IMR-90 (cell line): ENCODE results near the gene VPS37B. TPM values are rescaled to one million over a fixed set of nuclear protein-coding genes. Genes with fewer than 3 reads are reported as not detected.

ENCODE experiments used
- ATAC-seq: fragments of 200-7000 bp; cut with Tn5 transposase; 2 replicates; pipeline ENCODE4 v1.9.1; 2020; ENCODE audit warnings: low read depth, mild to moderate bottlenecking, moderate library complexity
- BruUV-seq: library from RNA; stranded (reverse); fragments of 400-500 nt; replicated peaks from 2 replicates; lab custom pipeline; 2021; lab: Mats Ljungman, UMichigan
- CTCF ChIA-PET: fragments of 300-600 bp; formaldehyde crosslinking; extraction: SDS; loops from one replicate; lab custom pipeline; 2021; ENCODE audit warnings: antibody characterized with exemption; lab: Yijun Ruan, JAX
- POLR2A ChIA-PET: fragments of 300-600 bp; sonication (Branson Sonifier 250); formaldehyde crosslinking; loops from one replicate; lab custom pipeline; 2022; ENCODE audit warnings: antibody characterized with exemption; ENCODE audit not compliant: unreplicated experiment; lab: Charles Lee
- DNase-seq: peaks from one replicate; pipeline ENCODE4 v3.0.0; 2013
- H2AFZ ChIP-seq: replicated peaks from 2 replicates; pipeline ENCODE3; 2013; ENCODE audit warnings: low read length, mild to moderate bottlenecking; ENCODE audit not compliant: poor library complexity
- H2AK5ac ChIP-seq: 2 replicates; pipeline ENCODE4 v1.6.1; 2013; ENCODE audit warnings: low read depth, low read length, inconsistent platforms
- H2AK9ac ChIP-seq: replicated peaks from 2 replicates; pipeline ENCODE3; 2013; ENCODE audit warnings: mild to moderate bottlenecking, low read depth, low read length, moderate library complexity; ENCODE audit not compliant: poor library complexity
- H2BK120ac ChIP-seq: 2 replicates; pipeline ENCODE4 v1.6.1; 2013; ENCODE audit warnings: low read depth, low read length, inconsistent platforms
- H2BK15ac ChIP-seq: 3 replicates; pipeline ENCODE4 v1.6.1; 2013; ENCODE audit warnings: low read depth, low read length, inconsistent platforms
- H2BK20ac ChIP-seq: 2 replicates; pipeline ENCODE4 v1.6.1; 2013; ENCODE audit warnings: low read depth, mild to moderate bottlenecking, inconsistent platforms, low read length, moderate library complexity
- H2BK5ac ChIP-seq: 2 replicates; pipeline ENCODE4 v1.6.1; 2013; ENCODE audit warnings: mild to moderate bottlenecking, low read depth, low read length, inconsistent platforms; ENCODE audit not compliant: poor library complexity, severe bottlenecking
- H3K14ac ChIP-seq: replicated peaks from 2 replicates; pipeline ENCODE4 v1.6.1; 2013; ENCODE audit warnings: low read depth, low read length, inconsistent platforms
- H3K18ac ChIP-seq: 2 replicates; pipeline ENCODE4 v1.6.1; 2013; ENCODE audit warnings: low read depth, low read length, control low read depth
- H3K23ac ChIP-seq: 2 replicates; pipeline ENCODE4 v1.6.1; 2013; ENCODE audit warnings: low read depth, low read length, inconsistent platforms
- H3K27ac ChIP-seq: 2 replicates; pipeline ENCODE4 v1.5.1; 2013; ENCODE audit warnings: mild to moderate bottlenecking, control low read depth, low read length; ENCODE audit not compliant: insufficient read depth
- H3K27me3 ChIP-seq: 2 replicates; pipeline ENCODE4 v1.6.1; 2013; ENCODE audit warnings: low read length; ENCODE audit not compliant: control insufficient read depth, insufficient read depth
- H3K36me3 ChIP-seq: 2 replicates; pipeline ENCODE4 v1.6.1; 2013; ENCODE audit warnings: low read length, mixed read lengths; ENCODE audit not compliant: control insufficient read depth, insufficient read depth
- H3K4ac ChIP-seq: 2 replicates; pipeline ENCODE4 v1.6.1; 2013; ENCODE audit warnings: low read depth, low read length, inconsistent platforms
- H3K4me1 ChIP-seq: 2 replicates; pipeline ENCODE4 v1.6.1; 2013; ENCODE audit warnings: low read length, mixed read lengths; ENCODE audit not compliant: control insufficient read depth, insufficient read depth
- H3K4me2 ChIP-seq: 2 replicates; pipeline ENCODE4 v1.6.1; 2013; ENCODE audit warnings: low read depth, mild to moderate bottlenecking, control low read depth, low read length, moderate library complexity
- H3K4me3 ChIP-seq: 2 replicates; pipeline ENCODE4 v1.5.1; 2013; ENCODE audit warnings: low read depth, mild to moderate bottlenecking, control low read depth, low read length, moderate library complexity; ENCODE audit not compliant: insufficient read depth
- H3K56ac ChIP-seq: 2 replicates; pipeline ENCODE4 v1.6.1; 2013; ENCODE audit warnings: low read length, inconsistent platforms; ENCODE audit not compliant: insufficient read depth; ENCODE audit errors: extremely low read depth
- H3K79me1 ChIP-seq, 2 experiments: 2 replicates each; pipeline ENCODE4 v1.6.1; 2013; ENCODE audit warnings: low read length in 2 of 2, inconsistent platforms in 1 of 2, low read depth in 1 of 2
- H3K9ac ChIP-seq: 2 replicates; pipeline ENCODE4 v1.6.1; 2013; ENCODE audit warnings: low read depth, low read length, control low read depth
- H3K9me1 ChIP-seq: 2 replicates; pipeline ENCODE4 v1.6.1; 2013; ENCODE audit warnings: low read length, inconsistent platforms; ENCODE audit not compliant: insufficient read depth
- H3K9me3 ChIP-seq: 2 replicates; pipeline ENCODE4 v1.6.1; 2013; ENCODE audit warnings: low read length; ENCODE audit not compliant: control insufficient read depth, insufficient read depth
- H4K20me1 ChIP-seq: 2 replicates; pipeline ENCODE4 v1.6.1; 2013; ENCODE audit warnings: low read length, inconsistent platforms; ENCODE audit not compliant: insufficient read depth
- H4K5ac ChIP-seq: 2 replicates; pipeline ENCODE4 v1.6.1; 2013; ENCODE audit warnings: mild to moderate bottlenecking, low read depth, low read length, control low read depth
- H4K8ac ChIP-seq, 2 experiments: 2 replicates each; pipeline ENCODE4 v1.6.1; 2013; ENCODE audit warnings: low read depth in 2 of 2, low read length in 2 of 2, control low read depth in 1 of 2, inconsistent platforms in 1 of 2
- H4K91ac ChIP-seq: 2 replicates; pipeline ENCODE4 v1.6.1; 2013; ENCODE audit warnings: low read depth, low read length, inconsistent platforms; ENCODE audit not compliant: insufficient read depth
- BHLHE40 ChIP-seq: fragments of 150-350 bp; IDR thresholded peaks from 2 replicates; pipeline ENCODE4 v1.6.1; 2016; ENCODE audit warnings: mild to moderate bottlenecking, low read depth, low read length
- ELK1 ChIP-seq: fragments of 150-350 bp; IDR thresholded peaks from 2 replicates; pipeline ENCODE4 v1.6.1; 2016; ENCODE audit warnings: low read depth, mild to moderate bottlenecking, low read length, moderate library complexity, borderline replicate concordance
- MAFK ChIP-seq: IDR thresholded peaks from 2 replicates; pipeline ENCODE4 v1.6.1; 2012; ENCODE audit warnings: low read depth, low read length, improper control_type of control experiment
- MAZ ChIP-seq: IDR thresholded peaks from 2 replicates; pipeline ENCODE4 v1.6.1; 2012; ENCODE audit warnings: low read depth, mild to moderate bottlenecking, low read length, improper control_type of control experiment, moderate library complexity, borderline replicate concordance
- MXI1 ChIP-seq: IDR thresholded peaks from 2 replicates; pipeline ENCODE4 v1.6.1; 2012; ENCODE audit warnings: low read depth, mild to moderate bottlenecking, low read length, moderate library complexity, borderline replicate concordance
- NFE2L2 ChIP-seq: fragments of 150-350 bp; IDR thresholded peaks from 2 replicates; pipeline ENCODE4 v1.6.1; 2016; ENCODE audit warnings: low read depth, mild to moderate bottlenecking, low read length
- POLR2A ChIP-seq: IDR thresholded peaks from 2 replicates; pipeline ENCODE4 v1.6.1; 2012; ENCODE audit warnings: mild to moderate bottlenecking, low read depth, low read length
- RAD21 ChIP-seq: IDR thresholded peaks from 2 replicates; pipeline ENCODE4 v1.6.1; 2012; ENCODE audit warnings: low read length, improper control_type of control experiment
- RFX5 ChIP-seq: IDR thresholded peaks from 2 replicates; pipeline ENCODE4 v1.8.0; 2012; ENCODE audit warnings: low read depth, mild to moderate bottlenecking, low read length, moderate library complexity
- WGBS, 2 experiments: methylation state at CpG; one replicate each; pipeline versions ENCODE4 v1.1.5 to v1.1.7; 2013; ENCODE audit warnings: missing lambda C conversion rate in 2 of 2; ENCODE audit not compliant: insufficient read length in 1 of 2; ENCODE audit errors: extremely low coverage in 2 of 2; 5-methylcytosine and 5-hydroxymethylcytosine counted together
- dilution Hi-C: fragments of 300-500 bp; cut with HindIII; formaldehyde crosslinking; loops from one replicate; pipeline ENCODE4 v1.14.3; 2018; ENCODE audit warnings: low sequenced_read_pairs; ENCODE audit not compliant: unreplicated experiment
- in situ Hi-C: fragments of 300-500 bp; cut with MboI; formaldehyde crosslinking; loops from 3 replicates; pipeline ENCODE4 v1.14.3; 2019; ENCODE audit warnings: low sequenced_read_pairs, inconsistent platforms, mixed read lengths
- intact Hi-C: fragments of 100-400 bp; cut with micrococcal nuclease; formaldehyde crosslinking; loops from 2 replicates; pipeline ENCODE4 v1.10.0; 2022
- polyA plus RNA-seq, 3 experiments: library from polyadenylated mRNA; depleted of rRNA; stranded (reverse); fragments of >200 nt; gene quantifications; 2 replicates each; pipeline ENCODE4 v1.2.3, GENCODE V29; 2012; ENCODE audit warnings: low replicate concordance in 1 of 3
- total RNA-seq: library from RNA; depleted of rRNA; stranded (reverse); fragments of >200 nt; gene quantifications from 2 replicates; pipeline ENCODE4 v1.2.3, GENCODE V29; 2012

VPS37B gene
- total and polyA plus RNA-seq, 2 of the 4 experiments (the other 2 are of a cell fraction) = 8.6 to 25.7 TPM

DNA sequence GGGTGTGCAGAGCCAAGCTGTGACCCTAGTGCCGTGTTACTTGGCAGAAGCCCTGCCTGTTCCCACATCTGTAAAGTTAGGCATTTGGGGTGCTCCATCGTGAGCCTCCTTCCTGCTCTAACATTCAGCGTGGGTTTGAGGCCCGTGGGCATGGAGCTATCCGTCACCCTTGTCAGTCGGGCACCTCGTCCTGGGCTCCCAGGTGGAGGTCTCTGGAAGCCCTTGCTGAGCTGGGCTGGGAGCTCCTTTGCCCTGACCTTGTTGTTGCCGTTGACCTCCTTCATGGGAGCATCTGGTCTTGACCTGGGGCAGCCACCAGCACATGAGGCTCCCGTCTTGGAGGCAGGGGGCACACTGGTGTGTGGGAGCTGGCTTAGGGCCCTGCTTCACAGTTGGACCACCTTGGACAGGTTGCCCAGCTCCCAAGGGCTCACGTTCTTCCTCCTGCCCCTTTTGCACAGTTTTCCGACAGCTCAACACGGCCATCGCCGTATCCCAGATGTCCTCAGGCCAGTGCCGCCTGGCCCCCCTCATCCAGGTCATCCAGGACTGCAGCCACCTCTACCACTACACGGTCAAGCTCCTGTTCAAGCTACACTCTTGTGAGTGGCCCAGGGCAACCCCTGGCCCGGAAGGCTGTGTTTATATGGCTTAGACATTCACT lies 42.2 kb downstream of the VPS37B start:
- intact Hi-C loops = no loop called here
- Histone ChIP-seq H3K9me3 (no peaks in the 10 kb centered on the region), H3K18ac (no peak overlapping the region), H3K36me3 (peaks cover 5% of the 10 kb centered on the region; the same call in 1 of the 2 replicates), H3K27ac (no peak overlapping the region), H3K56ac (no peak overlapping the region), H3K4me2 (no peak overlapping the region), H3K14ac (no peak overlapping the region), H4K8ac (no peak overlapping the region), H3K23ac (no peak overlapping the region), H3K9ac (no peak overlapping the region), H3K4ac (no peak overlapping the region), H4K91ac (no peak overlapping the region), H2BK120ac (no peak overlapping the region), H4K20me1 (peaks cover 8% of the 10 kb centered on the region), H2BK5ac (no peak overlapping the region), H3K79me1 (peaks cover 0 to 7% of the 10 kb centered on the region in 2 experiments; a peak in 2 of 4 replicates), H3K4me3 (no peak overlapping the region), H2BK15ac (no peak overlapping the region), H4K5ac (no peak overlapping the region), H3K9me1 (peaks cover 18% of the 10 kb centered on the region), H2AFZ (peak overlapping the region; percentile 65), H2AK9ac (peak overlapping the region; percentile 70), H3K4me1 (peaks cover 16% of the 10 kb centered on the region), H2BK20ac (no peak overlapping the region), H3K27me3 (no peaks in the 10 kb centered on the region), H2AK5ac (peak overlapping the region; percentile 52)
- in situ Hi-C loops = no loop called here
- CTCF ChIA-PET = no interaction called here
- TF ChIP-seq RAD21 (no peak), MAFK (no peak), BHLHE40 (no peak), MAZ (no peak), MXI1 (no peak), RFX5 (no peak), POLR2A (no peak), ELK1 (no peak), NFE2L2 (no peak)
- 87% methylated on average over 11 of the region's 17 CpGs; no CpG with 5 or more reads in 1 of the 2 experiments for WGBS, 2 experiments
- POLR2A ChIA-PET = no interaction called here
- dilution Hi-C loops = no loop called here
- no peak for ATAC-seq
- DNase-seq = no peak
- no TSS peak for BruUV-seq
